ENCODE results near the gene UBE4B.

UBE4B gene

DNA sequence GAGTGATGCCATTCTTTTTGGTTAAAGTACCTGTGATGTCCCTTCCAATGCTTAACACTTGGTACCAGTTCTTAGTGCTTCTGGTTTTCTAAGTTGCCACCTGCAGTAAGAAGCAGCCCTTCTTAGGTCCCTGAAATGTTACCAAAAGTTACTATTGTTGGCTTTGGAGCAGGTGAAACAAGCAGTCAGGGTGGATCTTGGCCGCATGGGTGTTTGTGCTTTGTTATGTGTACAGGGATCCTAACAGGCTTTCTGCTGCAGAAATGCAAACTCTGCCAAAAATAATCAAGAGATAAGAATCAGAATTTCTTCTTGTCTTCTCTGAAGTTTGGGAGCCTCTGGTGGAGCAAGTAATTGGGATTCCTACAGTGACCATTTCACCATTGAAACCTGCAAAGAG is 84.4 kb downstream of the UBE4B start:
- DNase-seq (ENCODE audit: low spot score), result no peak

DNA sequence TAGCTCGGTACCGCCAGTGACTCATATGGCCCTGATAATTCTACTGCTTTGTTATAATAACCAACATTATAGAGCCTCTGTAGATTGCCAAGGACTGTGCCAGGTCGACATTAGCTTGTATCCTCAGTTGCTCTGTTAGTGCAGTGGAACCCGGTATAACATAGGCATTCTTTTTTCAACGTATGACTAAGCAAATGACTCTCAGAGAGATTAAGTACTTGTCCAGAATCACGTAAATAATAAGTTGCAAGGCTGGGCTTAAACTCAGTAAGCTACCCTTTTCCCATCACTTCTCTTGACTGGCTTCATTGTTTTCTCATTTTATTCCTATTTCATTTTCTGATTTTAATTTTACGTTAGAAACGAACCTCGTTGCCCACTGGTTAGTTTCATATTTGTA is 85.1 kb downstream of the UBE4B start:
- DNase-seq (ENCODE audit: low spot score), result no peak

DNA sequence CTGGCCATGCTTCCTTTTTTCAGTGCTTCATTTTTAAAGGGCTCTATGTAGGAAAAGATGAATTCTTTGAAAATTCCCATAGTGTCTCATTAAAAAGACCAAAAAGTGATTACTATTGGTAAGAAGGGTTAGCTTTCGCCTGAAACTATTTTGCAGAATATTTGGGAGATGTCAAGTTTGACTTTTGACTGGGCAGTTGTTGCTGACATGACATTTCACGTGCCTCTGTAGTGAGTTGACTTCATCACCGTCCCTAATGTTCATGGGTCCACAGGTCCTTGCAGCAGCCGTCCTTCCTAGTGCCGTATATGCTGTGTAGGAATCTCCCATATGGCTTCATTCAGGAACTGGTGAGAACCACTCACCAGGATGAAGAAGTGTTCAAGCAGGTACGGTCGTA is 88.9 kb downstream of the UBE4B start:
- no peak for DNase-seq (ENCODE audit: low spot score)

DNA sequence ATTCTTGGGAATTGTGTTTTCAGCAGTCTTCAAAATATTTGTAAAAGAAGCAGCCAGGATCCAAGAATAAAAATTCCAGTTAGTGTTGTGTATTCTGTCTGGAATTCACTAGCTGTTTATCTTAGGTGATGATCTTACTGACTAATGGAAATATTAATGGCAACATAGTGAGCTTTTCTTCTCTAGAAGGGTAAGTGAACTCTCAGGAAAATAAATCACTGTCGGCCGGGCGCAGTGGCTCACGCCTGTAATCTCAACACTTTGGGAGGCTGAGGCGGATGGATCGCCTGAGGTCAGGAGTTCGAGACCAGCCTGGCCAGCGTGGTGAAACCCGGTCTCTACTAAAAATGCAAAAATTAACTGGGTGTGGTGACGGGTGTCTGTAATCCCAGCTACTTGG is 90.2 kb downstream of the UBE4B start:
- DNase-seq (ENCODE audit: low spot score), result no peak

DNA sequence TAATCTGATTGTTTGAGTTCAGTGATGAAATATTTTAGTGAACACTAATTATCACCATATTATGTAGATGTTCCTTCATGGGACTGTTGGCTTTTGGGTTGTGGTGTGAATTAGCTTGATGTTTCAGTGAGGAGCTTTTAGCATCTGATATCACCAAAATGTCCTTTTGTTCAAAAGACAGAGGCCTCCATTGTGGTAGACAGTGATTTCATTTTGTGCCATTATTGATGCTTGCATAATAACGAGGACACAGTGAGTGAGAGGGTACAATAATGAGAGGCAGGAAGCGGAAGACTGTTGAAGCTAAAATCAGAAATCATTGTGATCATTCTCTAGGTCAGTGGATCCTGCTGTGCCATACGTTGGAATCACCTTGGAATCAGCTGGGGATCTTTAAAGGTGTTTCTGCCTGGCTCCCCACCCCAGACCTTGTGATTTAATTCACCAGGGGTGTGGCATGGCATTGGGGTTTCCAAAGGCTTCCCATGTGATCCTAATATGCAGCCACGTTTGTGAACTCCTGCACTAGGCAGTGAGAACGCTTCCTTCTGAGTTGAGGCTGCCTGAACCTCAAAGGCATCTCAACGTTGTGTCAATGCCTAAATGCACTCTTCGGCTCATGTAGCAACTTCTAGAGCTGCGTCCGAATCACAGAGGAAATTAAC is 95.5 kb downstream of the UBE4B start:
- DNase-seq (ENCODE audit: low spot score), result no peak

DNA sequence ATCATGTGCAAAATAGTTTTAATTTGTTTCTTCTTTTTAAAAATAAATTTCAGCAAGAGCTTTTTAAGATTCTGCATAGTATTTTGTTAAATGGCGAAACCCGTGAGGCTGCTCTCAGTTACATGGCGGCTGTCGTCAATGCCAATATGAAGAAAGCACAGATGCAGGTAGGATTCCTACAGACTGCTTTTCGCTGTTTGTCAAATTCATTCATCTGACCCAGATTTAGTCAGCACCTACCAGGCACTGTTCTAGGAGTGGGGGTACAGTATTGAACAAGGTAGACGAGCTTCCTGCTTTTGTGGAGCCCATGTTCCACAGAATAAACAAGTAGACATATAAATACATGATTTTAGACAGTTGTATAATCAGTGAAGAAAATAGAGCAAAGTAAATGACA is 99.6 kb downstream of the UBE4B start:
- DNase-seq (ENCODE audit: low spot score), result no peak

DNA sequence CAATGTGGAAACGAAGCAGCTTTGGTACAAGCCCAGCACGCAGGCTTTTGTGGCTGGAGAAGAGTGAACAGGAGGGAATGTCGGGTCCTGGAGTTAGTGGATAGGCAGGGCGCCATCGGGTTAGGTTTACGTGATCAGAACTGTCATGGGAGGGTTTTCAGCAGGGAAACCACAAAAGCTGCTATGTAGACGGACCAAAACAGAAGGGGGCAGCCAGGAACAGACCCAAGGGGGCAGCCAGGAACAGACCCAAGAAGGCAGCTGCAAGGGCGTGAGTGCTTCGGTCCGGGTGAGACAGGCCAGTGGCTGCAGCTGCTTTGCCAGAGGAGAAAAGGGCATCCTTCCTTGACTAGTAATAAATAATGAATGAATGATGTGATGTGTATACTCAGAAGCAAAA is 100.1 kb downstream of the UBE4B start:
- DNase-seq (ENCODE audit: low spot score), result no peak

DNA sequence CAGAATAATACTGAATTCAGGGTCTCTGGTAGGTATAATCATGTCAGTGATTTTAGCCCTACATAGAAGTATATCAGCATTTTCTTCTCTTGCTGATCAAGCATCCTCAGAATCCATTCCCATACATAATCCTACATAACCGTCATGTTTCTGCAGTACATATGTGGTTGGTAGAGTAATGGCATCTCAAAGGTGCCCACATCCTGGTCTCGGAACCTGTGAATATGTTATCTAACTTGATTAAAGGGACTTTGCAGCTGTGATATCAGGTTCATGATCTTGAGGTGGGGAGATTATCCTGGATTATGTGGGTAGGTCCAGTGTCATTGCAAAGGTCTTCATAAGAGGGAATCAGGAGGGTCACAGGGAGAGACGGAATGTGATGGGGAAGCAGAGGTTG is 108.2 kb downstream of the UBE4B start:
- DNase-seq (ENCODE audit: low spot score), result no peak

DNA sequence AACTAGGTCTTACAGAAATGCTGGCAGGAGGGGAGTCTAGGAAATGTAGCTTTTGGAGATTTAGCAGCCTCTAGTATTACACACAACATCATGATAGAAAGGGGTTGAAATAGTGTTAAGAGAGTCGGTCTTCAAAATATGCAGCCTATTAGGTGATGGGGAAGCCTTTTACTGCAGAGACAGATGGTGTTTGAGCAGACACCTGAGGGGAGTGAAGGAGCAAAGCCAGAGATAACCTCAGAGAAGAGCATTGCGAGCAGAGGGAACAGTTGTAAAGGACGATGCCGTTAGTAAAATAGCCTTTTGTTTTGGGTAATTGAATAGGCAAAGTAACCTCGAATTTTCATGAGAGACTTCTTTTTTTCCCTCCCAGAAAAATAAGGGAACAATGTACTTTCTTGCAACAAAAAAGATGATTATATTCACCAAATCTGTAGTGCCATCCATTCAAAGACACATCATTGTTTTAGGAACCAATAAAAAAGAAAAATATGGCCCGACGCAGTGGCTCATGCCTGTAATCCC is 111.3 kb downstream of the UBE4B start:
- no peak for DNase-seq (ENCODE audit: low spot score)

DNA sequence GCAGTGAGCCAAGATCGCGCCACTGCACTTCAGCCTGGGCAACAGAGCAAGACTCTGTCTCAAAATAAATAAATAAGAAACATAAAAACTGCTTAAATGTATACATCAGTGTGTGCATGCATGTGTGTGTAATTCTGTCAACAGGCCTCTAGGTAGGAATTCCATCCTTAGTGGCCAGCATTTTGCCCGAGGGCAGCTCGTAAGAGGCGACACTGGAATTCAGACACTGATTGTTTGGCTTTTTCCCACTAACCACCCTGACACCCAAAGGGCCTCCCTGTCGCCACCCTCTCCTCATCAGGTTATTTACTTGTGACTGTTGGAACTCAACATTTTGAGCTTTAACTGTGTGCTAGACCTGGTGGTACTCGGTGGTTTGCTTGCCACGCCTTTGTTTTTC is 113.6 kb downstream of the UBE4B start:
- DNase-seq (ENCODE audit: low spot score), result no peak

DNA sequence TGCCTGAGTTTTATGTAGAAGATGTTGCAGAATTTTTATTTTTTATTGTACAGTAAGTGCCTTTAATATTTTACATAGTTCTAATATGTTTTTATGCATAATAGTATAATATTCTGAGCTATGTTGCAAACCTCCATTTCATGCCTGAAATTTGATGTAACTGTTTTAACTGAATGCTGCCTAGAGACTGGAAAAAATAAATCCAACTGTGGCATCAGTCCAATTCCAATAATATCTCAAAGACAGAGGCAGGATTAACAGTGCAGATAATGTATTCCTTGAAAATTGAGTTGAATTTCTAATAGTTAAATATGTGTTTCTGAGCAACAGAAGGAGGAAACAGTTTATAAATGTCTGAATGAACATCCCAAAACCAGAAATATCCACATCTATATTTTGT is 116.5 kb downstream of the UBE4B start:
- no peak for DNase-seq (ENCODE audit: low spot score)

DNA sequence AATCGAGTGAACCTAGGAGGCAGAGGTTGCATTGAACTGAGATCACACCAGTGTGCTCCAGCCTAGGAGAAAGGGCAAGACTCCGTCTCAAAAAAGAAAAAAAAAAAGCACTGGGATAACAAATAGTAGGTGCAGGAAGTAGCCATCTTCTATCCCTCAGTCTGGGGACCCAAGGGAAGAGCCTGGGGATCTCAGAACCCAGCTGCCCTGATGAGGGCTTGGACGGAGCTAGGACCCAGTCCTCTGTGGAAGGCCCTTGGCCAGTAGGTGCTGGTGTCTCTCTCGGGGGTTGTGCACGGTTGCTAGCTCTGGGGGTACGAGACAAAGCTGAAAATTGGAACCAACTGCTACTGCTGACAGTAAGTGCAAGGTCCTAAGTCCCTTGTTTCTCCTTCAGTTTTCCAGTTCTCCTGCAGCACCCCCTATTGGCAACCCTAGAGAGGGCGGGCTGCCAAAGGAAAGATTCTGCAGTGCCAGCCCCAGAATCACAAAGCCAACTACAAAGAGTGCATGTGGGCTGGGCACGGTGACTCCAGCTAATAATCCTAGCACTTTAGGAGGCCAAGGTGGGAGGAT is 120.0 kb downstream of the UBE4B start:
- DNase-seq (ENCODE audit: low spot score), result peak; percentile 56

DNA sequence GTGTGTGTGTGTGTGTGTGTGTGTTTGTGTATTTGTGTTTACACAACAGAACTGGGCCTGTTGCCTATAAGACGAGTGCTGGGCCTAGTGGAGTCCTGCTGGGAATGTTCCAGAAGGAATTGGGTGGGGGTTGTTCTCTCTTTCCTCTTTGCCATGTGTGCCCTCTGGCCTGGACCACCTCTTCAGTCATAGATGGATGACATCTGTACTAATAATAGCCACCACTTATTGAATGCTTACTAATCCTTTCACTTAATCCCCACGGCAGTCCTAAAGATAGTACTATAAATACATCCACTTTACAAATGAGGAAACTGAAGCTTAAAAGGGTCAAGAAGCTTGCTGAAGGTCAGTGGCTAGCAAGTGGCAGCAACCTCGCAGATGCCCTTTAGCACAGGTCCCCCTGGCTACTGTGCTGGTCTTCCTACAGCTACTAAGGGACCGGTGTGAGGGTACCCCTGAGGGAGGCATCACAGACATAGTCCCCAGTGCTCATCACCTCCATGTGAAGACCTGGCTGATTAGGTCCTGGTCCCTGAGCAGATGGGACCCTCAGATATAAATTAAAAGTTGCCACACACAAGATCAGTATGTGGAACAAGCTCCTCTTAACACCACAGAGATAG is 122.4 kb downstream of the UBE4B start:
- DNase-seq (ENCODE audit: low spot score), result no peak

DNA sequence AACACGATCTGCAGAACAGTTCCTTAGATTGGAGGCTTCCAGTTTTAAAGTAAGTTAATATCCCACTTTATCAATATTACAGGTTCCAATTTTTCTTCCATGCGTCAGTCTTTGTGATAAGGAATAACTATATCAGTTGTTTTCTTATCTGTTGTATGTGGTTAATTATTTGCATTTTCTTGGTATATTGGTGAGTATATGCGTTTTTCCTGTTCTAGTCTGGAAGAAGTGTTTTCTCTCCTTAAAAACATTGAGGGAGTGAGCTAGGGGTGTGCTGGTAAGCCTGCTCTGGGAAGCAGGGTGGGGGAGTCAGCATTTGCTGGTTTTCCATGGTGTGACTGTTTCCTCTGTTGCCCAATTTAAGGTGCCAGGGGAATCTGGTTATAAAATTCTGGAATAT is 127.4 kb downstream of the UBE4B start:
- no peak for DNase-seq (ENCODE audit: low spot score)

DNA sequence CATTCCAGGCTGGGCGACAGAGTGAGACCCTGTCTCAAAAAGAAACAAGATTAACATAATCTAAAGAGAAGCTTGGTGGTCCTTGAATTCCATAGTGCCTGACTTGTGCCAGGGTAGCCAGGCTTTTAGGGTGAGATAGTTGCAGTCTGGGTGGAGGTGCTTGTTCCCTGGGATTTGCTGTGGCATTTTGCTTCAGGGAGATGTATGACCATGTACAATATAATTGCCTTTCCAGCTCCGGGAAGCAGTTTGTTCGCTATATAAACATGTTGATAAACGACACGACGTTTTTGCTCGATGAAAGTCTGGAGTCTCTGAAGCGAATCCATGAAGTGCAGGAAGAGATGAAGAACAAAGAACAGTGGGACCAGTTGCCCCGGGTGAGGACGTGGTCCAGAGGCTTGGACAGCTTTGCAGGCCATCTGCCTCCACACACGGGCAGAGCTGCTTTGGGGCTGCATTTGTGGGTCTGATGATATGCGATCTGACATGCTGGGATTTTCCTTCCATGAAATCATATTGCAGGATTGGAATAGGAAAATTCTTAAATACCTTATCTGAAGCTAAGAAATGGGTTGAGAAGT is 128.2 kb downstream of the UBE4B start:
- DNase-seq (ENCODE audit: low spot score), result no peak

DNA sequence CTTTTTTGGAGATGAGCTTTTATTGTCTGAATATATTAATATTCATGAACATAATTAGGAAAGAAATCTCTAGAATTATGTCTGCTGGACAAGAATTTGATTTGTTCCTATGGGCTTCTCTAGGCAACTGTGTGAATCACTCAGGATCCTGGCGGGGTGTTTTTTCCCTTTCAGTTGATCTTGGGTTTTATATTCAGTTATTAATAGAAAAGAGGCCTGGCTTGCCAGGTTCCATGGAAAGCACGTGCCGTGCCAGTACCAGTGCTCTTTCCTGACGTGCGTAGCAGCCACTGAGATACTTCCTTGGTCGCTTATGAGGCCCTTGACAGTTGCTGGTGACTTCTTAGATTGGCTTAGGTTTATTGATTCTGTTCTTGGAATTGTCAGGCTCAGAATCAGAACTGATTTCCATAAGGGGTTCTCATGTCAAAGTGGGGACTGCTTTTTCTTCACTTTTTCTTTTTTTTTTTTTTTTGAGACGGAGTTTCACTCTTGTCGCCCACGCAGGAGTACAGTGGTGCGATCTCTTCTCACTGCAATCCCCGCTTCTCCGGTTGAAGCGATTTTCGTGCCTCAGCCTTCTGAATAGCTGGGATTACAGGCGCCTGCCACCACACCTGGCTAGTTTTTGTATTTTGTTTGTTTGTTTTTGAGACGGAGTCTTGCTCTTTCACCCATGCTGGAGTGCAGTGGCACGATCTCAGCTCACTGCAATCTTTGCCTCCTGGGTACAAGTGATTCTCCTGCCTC is 129.0 kb downstream of the UBE4B start:
- DNase-seq (ENCODE audit: low spot score), result no peak

DNA sequence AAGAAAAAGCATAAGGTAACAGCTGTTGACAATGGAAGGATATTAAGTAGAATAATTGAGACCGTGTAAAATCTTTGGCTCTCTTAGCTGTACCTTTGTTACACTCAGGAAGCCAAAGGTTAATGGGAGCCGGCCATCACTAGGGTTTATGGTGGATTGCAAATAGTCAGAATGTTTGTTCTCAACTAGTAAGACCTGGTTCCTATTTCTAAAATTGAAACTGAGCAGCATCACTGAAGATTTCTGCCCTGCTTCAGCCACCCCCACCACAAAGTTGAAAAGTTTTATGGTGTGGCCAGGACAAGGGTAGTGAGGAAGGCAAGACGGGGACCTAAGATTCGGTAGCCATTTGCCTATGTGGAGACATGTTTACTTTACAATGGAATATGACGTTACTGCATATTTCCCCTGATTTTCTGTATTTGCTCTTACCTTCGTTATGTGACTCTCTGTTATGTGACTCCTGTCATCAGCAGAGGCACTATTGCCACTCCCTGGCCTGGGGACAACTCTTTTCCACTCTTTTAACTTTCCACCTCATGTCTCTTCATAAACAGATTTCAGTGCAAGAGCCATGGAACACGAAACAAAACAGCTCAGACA is 136.3 kb downstream of the UBE4B start:
- DNase-seq (ENCODE audit: low spot score), result peak; percentile 22

DNA sequence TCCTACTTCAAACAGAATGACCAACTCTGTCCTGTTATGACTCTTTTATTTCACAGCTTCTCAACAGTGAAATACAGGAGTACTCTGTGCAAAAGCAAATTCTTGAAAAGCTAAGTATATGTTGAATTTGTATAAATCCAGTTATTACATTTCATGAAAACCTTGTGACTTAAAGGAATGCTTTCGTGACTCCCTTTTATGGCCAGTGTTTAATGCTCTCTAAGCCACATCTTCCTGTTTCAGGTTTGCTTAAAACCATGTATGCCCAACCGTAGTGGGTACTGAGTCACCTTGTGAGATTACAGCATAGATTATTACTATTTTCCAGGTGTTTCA is 137.4 kb downstream of the UBE4B start:
- no peak for DNase-seq (ENCODE audit: low spot score)

DNA sequence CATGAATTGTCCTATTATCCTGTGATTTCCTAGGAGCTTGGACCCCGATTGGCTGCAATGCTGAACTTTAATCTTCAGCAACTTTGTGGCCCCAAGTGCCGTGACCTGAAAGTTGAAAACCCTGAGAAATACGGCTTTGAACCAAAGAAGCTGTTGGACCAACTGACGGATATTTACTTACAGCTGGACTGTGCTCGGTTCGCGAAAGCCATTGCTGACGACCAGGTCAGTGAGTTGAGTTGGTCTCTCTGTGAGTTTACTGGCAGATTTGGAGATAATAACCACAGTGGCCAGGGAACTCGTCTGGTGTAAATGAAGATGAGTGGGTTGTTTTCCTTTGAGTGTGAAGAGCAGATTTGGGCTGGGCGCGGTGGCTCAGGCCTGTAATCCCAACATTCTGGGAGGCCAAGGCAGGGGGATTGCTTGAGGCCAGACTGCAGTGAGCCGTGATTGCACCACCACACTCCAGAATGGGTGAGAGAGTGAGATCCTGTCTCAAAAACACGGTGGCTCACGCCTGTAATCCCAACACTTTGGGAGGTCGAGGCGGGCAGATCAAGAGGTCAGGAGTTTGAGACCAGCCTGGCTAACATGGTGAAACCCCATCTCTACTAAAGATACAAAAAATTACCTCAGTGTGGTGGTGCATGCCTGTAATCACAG is 138.5 kb downstream of the UBE4B start:
- DNase-seq (ENCODE audit: low spot score), result no peak

DNA sequence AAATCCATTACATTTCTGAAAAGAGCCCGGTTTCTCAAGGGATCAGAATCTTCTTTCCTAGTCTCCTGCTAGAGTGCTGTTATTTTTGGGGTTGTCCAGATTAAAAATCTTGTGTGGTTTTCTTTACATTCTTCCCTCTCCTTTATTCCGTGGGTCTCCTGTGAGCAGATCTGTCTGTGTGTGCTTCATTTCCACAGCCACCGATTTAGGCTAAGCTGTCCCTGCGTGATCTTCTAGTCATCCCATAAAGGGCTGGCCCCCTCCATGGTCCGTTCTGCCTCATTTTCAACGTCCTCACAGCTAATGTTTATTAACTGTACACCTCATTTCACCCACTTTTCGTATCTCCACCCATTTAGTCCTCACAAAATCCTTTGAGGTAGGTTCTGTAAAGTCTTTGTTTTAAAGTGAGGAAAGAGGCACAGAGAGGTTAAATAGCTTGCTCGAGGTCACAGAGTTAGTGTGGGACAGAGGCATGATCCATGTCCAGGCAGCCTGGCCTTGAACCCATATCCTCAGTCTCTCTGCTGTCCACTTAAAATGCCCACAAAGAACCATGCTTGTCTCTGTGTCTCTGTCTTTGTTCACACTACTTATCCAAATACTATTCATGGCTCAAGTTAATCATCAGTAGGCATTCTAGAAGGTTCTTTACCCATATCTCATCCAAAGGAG is 139.4 kb downstream of the UBE4B start:
- DNase-seq (ENCODE audit: low spot score), result no peak

DNA sequence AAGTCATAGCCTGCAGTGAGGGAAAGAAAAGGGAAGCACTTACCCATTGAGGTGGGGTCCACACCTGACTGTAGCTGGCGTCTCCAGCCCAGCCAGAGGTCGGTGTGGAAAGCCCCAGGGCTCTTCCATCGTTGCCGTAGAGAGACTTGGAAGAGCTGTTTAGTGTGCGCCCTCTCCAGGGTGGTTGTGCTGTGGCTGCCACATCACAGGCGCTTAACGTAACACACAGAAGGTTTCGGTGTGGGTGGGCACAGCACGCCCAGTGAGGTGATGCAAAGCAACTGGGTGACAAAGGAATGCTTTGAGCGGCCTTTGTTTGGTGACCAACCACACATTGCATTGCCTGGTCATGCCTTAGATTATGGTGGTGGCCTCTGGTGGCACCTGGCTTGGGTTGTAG is 140.8 kb downstream of the UBE4B start:
- DNase-seq (ENCODE audit: low spot score), result no peak

All from HuH-7 (cell line).